Spleen (tissue), 11 donors: Measurements from ENCODE around the gene SNRNP200. TPM values are rescaled to one million over a fixed set of nuclear protein-coding genes. Genes with fewer than 3 reads are reported as not detected.
A peak's percentile ranks its signal among the peaks of the same experiment; 100 is the strongest.

Source experiments
- DNase-seq: peaks from one replicate; pipeline ENCODE4 v3.0.0-alpha.2; 2020
- H3K27ac ChIP-seq, 8 donors: fragments of 200-600 bp; sonication (generic) in 7 of 8; 1 replicate in 4 of 8; 2 replicates in 4 of 8; pipeline versions ENCODE4 v1.5.0 to v1.8.0; 2016 to 2021; ENCODE audit warnings: inconsistent platforms in 4 of 8, mild to moderate bottlenecking in 4 of 8, moderate library complexity in 1 of 8
- H3K27me3 ChIP-seq, 7 donors: fragments of 200-600 bp; sonication (generic) in 6 of 7; replicated peaks in 1 of 7; 1 replicate in 4 of 7; 2 replicates in 3 of 7; pipeline versions ENCODE4 v1.5.0 to v1.8.0; 2016 to 2021; ENCODE audit warnings: inconsistent platforms in 3 of 7, mild to moderate bottlenecking in 1 of 7
- H3K36me3 ChIP-seq, 6 donors: fragments of 200-600 bp; sonication (generic) in 5 of 6; 1 replicate in 4 of 6; 2 replicates in 2 of 6; pipeline versions ENCODE4 v1.5.0 to v1.8.0; 2016 to 2021; ENCODE audit warnings: inconsistent platforms in 2 of 6
- H3K4me1 ChIP-seq, 6 donors: fragments of 200-600 bp; sonication (generic) in 5 of 6; 1 replicate in 3 of 6; 2 replicates in 3 of 6; pipeline versions ENCODE4 v1.5.0 to v1.8.0; 2016 to 2021; ENCODE audit warnings: inconsistent platforms in 3 of 6
- H3K4me3 ChIP-seq, 8 donors: fragments of 200-600 bp; sonication (generic) in 7 of 8; 1 replicate in 4 of 8; 2 replicates in 4 of 8; pipeline versions ENCODE4 v1.5.0 to v1.8.0; 2016 to 2021; ENCODE audit warnings: inconsistent platforms in 4 of 8, mild to moderate bottlenecking in 4 of 8, moderate library complexity in 2 of 8
- H3K9me3 ChIP-seq, 8 donors: fragments of 200-600 bp; sonication (generic) in 7 of 8; 1 replicate in 4 of 8; 2 replicates in 4 of 8; pipeline versions ENCODE4 v1.5.0 to v1.8.0; 2016 to 2021; ENCODE audit warnings: inconsistent platforms in 4 of 8
- POLR2A ChIP-seq, 3 donors: fragments of 450-650 bp; IDR thresholded peaks; one replicate each; pipeline ENCODE4 v1.5.1; 2017; ENCODE audit warnings: antibody characterized with exemption in 3 of 3, mild to moderate bottlenecking in 1 of 3
- POLR2AphosphoS5 ChIP-seq, 3 donors: sonication (generic); formaldehyde crosslinking; IDR thresholded peaks; one replicate each; pipeline ENCODE4 v1.5.1; 2017; ENCODE audit warnings: antibody characterized with exemption in 3 of 3
- WGBS, 5 donors: extraction: QIAGEN DNeasy Blood & Tissue Kit in 3 of 5; methylation state at CpG; one replicate each; pipeline versions ENCODE4 v1.1.5 to v1.1.7; 2013 to 2018; 5-methylcytosine and 5-hydroxymethylcytosine counted together
- intact Hi-C: fragments of 100-400 bp; cut with DNase I; formaldehyde crosslinking; loops from one replicate; pipeline ENCODE4 v1.15.0; 2023; ENCODE audit warnings: low total_unique reads
- polyA plus RNA-seq, 3 donors: library from polyadenylated mRNA; stranded (reverse); fragments of 200-250 nt; gene quantifications; one replicate each; pipeline ENCODE4 v1.2.1, GENCODE V29; 2013
- total RNA-seq, 7 donors: library from RNA; depleted of rRNA in 3 of 7; stranded (reverse); fragments of >200 nt in 3 of 7; fragmentation: NEBNext Ultra II Directional in 4 of 7; extraction: Animal tissue kit (Norgen Biotek cat#: 25700) in 4 of 7; gene quantifications; one replicate each; pipeline versions ENCODE4 v1.1.0 to v1.2.1, GENCODE V29; 2016 to 2021
- TF ChIP-seq, protein P1 (sequence below), 11 experiments: fragments of 200-600 bp in 7 of 11; fragments of 450-650 bp in 4 of 11; sonication (generic) in 4 of 11; IDR thresholded peaks in 8 of 11; conservative IDR thresholded peaks in 3 of 11; 1 replicate in 7 of 11; 2 replicates in 4 of 11; pipeline versions ENCODE4 v1.4.0 to v1.8.0; 2016 to 2021; ENCODE audit warnings: antibody characterized with exemption in 11 of 11, inconsistent platforms in 4 of 11, mild to moderate bottlenecking in 1 of 11
- donor health status: healthy with polysubstance abuse.
- donor health status: DM: no; HTN: no; CAD: no; lungs with moderate emphysema.
- donor health status: DM: no; HTN: no; CAD: no.
- donor health status: Bipolar disorder and iron deficiency.
- donor health status: healthy.
- donor health status: DM: no; HTN: no; CAD: no.
- donor health status: DM: yes; HTN: yes; CAD: no.

SNRNP200 gene
- total and polyA plus RNA-seq, 10 donors: 60.5 to 139 (median 118) TPM

DNA sequence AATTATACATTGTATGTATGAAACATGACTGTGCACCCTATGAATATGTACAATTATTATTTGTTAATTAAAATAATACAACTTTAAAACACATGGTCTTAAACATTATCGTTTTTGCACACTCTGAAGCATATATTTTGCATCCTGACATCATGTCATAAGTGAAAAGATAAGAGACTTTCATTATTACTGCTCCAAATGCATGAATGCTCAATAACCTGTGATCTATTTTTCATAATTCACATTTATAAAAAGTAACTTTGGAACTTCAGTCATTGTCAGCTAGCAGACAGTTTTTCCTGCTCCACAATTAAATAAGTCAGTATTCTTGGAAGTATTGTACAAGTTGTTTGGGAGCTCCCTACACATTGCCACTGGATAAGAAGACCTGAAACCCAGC lies 18.5 kb upstream of the SNRNP200 start:
- peaks cover 7 to 80% (median 48%) of the 10 kb centered on the region in 6 donors for H3K4me1 ChIP-seq
- WGBS, 5 donors: 74 to 92% (median 83%) methylated on average over 1 of the region's 1 CpG
- peaks cover 0 to 11% (median 0%) of the 10 kb centered on the region in 6 donors for H3K36me3 ChIP-seq
- TF ChIP-seq POLR2AphosphoS5 (IDR thresholded peaks at IDR 0.05): no peak
- TF ChIP-seq, protein P1, sequence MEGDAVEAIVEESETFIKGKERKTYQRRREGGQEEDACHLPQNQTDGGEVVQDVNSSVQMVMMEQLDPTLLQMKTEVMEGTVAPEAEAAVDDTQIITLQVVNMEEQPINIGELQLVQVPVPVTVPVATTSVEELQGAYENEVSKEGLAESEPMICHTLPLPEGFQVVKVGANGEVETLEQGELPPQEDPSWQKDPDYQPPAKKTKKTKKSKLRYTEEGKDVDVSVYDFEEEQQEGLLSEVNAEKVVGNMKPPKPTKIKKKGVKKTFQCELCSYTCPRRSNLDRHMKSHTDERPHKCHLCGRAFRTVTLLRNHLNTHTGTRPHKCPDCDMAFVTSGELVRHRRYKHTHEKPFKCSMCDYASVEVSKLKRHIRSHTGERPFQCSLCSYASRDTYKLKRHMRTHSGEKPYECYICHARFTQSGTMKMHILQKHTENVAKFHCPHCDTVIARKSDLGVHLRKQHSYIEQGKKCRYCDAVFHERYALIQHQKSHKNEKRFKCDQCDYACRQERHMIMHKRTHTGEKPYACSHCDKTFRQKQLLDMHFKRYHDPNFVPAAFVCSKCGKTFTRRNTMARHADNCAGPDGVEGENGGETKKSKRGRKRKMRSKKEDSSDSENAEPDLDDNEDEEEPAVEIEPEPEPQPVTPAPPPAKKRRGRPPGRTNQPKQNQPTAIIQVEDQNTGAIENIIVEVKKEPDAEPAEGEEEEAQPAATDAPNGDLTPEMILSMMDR (IDR thresholded peaks at IDR 0.05 in 8 of 11, conservative IDR thresholded peaks at IDR 0.05 in 3 of 11): no peak
- TF ChIP-seq POLR2A (IDR thresholded peaks at IDR 0.05): no peak
- no peaks in the 10 kb centered on the region for H3K9me3 ChIP-seq
- H3K27ac ChIP-seq: peak overlapping the region in 2 of 8 donors; percentile 79 to 81
- intact Hi-C loops: no loop called here
- H3K27me3 ChIP-seq: peaks cover 0 to 40% (median 5%) of the 10 kb centered on the region in 7 donors
- no peak for DNase-seq
- no peak overlapping the region for H3K4me3 ChIP-seq

DNA sequence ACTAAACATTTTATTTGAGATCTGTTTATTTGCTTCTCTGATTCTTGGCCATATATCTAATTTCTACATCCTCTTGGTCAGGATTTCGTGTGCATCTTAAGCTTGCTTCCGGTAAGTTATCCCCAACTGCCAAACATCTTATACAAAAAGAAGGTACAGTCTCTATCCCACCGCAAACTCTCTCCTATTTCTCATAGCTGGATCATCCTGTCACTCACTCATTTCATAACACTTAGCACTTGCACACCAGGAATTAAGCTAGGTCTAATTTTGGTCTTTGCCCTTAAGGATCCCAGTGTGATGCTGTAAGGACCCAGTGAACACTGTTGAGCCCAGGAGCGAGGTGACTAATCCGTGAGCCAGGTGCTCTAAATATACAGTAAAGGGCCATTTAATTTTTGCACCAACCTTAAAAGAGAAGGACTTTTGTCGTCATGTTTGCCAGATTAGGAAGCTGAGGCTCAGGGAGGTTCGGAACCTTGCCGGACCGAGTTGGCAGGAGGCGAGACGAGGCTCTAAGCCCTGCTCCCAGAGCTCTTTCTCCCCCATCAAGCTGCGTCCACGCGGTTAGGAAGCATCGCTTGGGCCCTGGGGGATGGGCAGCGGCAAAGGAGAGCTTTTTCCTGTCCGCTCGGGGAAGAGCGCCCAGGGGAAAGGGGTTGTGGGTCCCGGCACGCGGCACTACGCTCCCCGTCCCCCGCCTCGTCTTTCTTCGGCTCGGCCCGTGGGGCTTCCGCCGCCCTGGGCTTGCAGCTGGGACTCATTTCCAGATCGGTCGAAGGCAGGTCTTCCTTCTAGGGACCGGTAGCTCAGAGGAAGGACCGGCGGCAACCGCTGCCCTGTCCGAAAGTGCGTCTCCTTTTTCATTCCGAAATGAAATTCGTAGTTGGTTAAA lies 15.6 kb upstream of the SNRNP200 start:
- intact Hi-C loops: no loop called here
- H3K36me3 ChIP-seq: no peaks in the 10 kb centered on the region
- TF ChIP-seq POLR2AphosphoS5 (IDR thresholded peaks at IDR 0.05): no peak
- no peak for TF ChIP-seq POLR2A (IDR thresholded peaks at IDR 0.05)
- TF ChIP-seq, protein P1 (IDR thresholded peaks at IDR 0.05 in 8 of 11, conservative IDR thresholded peaks at IDR 0.05 in 3 of 11): no peak
- peak; percentile 86 for DNase-seq
- WGBS, 5 donors: 2 to 4% (median 4%) methylated on average over 35 to 41 of the region's 41 CpGs
- no peaks in the 10 kb centered on the region for H3K9me3 ChIP-seq
- H3K4me3 ChIP-seq: peak overlapping the region; percentile 69 to 81 (median 73)
- peaks cover 0 to 37% (median 5%) of the 10 kb centered on the region in 7 donors for H3K27me3 ChIP-seq
- H3K27ac ChIP-seq: peak overlapping the region; percentile 31 to 82 (median 72)
- H3K4me1 ChIP-seq: peaks cover 7 to 83% (median 47%) of the 10 kb centered on the region in 6 donors

DNA sequence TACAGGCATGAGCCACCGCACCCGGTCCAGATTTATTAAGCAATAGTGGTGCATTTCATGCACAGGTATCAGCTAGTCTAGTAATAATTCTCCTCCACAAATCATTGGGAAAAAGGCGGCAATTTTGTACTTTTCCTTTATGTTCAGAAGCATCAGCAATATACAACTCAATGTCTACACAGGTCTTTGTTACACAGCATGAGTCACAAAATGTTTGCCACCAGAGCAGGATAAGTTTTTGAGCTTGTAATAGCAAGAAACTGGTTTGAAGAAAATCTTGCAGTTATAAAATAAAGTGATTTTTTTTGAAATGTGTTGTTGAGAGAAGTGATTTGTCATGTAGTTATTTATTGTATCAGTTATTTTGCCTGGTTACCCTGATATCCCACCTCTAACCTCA lies 15.0 kb upstream of the SNRNP200 start:
- DNase-seq: no peak
- H3K4me3 ChIP-seq: peak overlapping the region in 3 of 8 donors; percentile 69 to 77 (median 76)
- H3K27ac ChIP-seq: peak overlapping the region in 2 of 8 donors; percentile 75 to 82
- no peak for TF ChIP-seq POLR2AphosphoS5 (IDR thresholded peaks at IDR 0.05)
- TF ChIP-seq, protein P1 (IDR thresholded peaks at IDR 0.05 in 8 of 11, conservative IDR thresholded peaks at IDR 0.05 in 3 of 11): no peak
- TF ChIP-seq POLR2A (IDR thresholded peaks at IDR 0.05): no peak
- intact Hi-C loops: no loop called here
- no peaks in the 10 kb centered on the region for H3K9me3 ChIP-seq
- H3K36me3 ChIP-seq: no peaks in the 10 kb centered on the region
- peaks cover 10 to 83% (median 48%) of the 10 kb centered on the region in 6 donors for H3K4me1 ChIP-seq
- H3K27me3 ChIP-seq: peaks cover 0 to 33% (median 5%) of the 10 kb centered on the region in 7 donors
- WGBS, 5 donors: 89 to 96% (median 91%) methylated on average over 3 of the region's 3 CpGs

DNA sequence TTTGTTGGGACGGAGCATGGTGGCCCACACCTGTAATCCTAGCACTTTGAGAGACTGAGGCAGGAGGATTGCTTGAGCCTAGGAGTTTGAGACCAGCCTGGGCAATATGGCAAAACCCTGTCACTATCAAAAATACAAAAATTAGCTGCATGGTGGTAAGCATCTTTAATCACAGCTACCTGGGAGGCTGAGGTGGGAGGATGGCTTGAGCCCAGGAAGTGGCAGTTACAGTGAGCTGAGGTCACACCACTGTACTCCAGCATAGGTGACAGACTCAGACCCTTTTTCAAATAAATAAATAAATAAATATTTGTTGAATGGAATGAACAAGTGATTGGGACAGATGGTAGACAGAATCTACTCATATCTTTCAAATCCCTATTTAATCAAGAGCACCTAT lies 14.1 kb upstream of the SNRNP200 start:
- Histone ChIP-seq H3K36me3 (no peaks in the 10 kb centered on the region), H3K27me3 (peaks cover 0 to 24% (median 0%) of the 10 kb centered on the region in 7 donors), H3K4me1 (peaks cover 5 to 78% (median 41%) of the 10 kb centered on the region in 6 donors), H3K4me3 (no peak overlapping the region), H3K27ac (no peak overlapping the region), H3K9me3 (no peaks in the 10 kb centered on the region)
- 77 to 89% (median 78%) methylated on average over 1 of the region's 1 CpG for whole genome bisulfite sequencing, 5 donors
- no peak for TF ChIP-seq POLR2AphosphoS5 (IDR thresholded peaks at IDR 0.05)
- TF ChIP-seq POLR2A (IDR thresholded peaks at IDR 0.05): no peak
- TF ChIP-seq, protein P1 (IDR thresholded peaks at IDR 0.05 in 8 of 11, conservative IDR thresholded peaks at IDR 0.05 in 3 of 11): no peak
- no peak for DNase-seq
- intact Hi-C loops: no loop called here
